Fibroblast of pulmonary artery (primary cell): ENCODE results near the gene HMX1.

Source experiments
- DNase-seq: peaks from one replicate; pipeline ENCODE4 v3.0.0-alpha.2; 2010; ENCODE audit warnings: low read depth
- H3K4me3 ChIP-seq: replicated peaks from 2 replicates; pipeline ENCODE4 v1.5.1; 2011; ENCODE audit warnings: low read depth, mild to moderate bottlenecking, control low read depth, low read length, moderate library complexity
- TF ChIP-seq, protein P1 (sequence below): IDR thresholded peaks from 2 replicates; pipeline ENCODE4 v1.5.1; 2011; ENCODE audit warnings: mild to moderate bottlenecking, control low read depth, low read length, inconsistent platforms; ENCODE audit errors: missing control alignments

Gene HMX1

DNA sequence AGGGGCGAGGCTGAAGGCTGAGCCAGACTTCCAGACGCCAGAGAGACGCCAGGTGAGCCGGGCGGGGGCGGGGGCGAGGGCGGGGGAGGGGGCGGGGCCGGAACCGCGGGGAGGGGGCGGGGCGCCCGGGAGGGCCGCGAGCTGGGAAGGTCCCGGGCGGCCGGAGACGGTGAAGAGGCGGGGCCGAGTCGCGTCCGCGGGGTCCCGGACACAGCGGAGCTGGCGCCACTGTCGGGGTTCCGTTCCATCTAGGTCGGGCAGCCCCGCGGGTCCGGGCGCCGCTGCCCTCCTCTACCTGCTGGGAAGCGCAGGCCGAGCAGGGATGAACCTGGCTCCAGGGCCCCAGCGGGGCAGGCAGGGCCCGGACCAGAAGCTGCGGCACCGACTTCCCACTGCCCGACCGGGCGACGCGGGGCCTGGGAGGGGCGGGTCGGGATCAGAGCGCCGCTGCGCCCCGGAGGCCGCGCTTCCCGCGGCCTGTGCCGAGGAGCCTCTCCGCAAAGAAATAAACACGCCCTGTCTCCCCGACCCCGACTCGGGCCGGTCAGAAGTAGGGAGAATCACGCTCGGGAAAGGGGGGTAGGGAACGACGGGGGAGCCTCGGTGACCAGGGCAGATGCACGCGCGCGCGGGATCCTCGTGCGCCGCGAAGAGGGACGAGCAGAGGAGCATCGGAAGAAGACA lies 10.6 kb downstream of the HMX1 start:
- DNase-seq: no peak
- TF ChIP-seq, protein P1, sequence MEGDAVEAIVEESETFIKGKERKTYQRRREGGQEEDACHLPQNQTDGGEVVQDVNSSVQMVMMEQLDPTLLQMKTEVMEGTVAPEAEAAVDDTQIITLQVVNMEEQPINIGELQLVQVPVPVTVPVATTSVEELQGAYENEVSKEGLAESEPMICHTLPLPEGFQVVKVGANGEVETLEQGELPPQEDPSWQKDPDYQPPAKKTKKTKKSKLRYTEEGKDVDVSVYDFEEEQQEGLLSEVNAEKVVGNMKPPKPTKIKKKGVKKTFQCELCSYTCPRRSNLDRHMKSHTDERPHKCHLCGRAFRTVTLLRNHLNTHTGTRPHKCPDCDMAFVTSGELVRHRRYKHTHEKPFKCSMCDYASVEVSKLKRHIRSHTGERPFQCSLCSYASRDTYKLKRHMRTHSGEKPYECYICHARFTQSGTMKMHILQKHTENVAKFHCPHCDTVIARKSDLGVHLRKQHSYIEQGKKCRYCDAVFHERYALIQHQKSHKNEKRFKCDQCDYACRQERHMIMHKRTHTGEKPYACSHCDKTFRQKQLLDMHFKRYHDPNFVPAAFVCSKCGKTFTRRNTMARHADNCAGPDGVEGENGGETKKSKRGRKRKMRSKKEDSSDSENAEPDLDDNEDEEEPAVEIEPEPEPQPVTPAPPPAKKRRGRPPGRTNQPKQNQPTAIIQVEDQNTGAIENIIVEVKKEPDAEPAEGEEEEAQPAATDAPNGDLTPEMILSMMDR: no peak
- H3K4me3 ChIP-seq: no peak overlapping the region

DNA sequence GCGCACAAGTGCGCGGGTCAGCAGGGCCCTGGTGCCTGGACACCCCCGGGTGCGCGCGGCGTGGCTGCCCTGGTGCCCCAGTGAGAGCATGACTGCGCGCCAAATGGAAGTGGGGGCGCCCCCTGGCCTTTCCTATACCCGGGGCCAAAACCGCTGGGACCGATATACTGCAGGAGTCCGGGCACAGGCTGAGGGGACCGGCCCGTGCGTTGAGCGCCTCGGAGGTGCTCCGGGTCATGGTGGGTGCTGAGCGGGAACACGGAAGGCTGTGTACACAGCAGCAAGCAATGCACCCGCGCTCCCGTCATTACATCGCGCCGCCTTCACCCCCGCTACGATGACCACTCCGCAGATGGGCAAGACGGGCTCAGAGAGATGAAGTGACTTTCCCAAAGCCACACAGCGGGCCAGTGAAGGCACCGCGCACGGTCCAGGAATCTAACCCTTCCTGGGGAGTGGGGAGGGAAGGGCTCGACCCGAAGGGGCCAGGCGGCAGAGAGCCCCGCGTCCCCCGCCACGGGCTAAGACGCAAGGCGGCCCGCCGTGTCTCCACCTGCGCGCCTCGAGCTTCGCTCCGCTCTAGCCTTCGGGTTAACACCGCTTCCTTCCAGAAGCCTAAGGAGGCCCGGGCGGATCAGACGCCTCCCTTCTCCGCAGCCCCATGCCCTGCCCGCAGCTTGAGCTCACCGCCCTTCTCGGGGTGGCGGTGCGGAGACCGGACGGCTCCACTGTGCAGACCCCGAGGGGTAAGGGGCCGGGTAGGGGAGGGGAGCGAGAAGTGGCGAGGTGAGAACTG lies 11.3 kb downstream of the HMX1 start:
- no peak for DNase-seq
- TF ChIP-seq, protein P1: no peak
- no peak overlapping the region for H3K4me3 ChIP-seq

DNA sequence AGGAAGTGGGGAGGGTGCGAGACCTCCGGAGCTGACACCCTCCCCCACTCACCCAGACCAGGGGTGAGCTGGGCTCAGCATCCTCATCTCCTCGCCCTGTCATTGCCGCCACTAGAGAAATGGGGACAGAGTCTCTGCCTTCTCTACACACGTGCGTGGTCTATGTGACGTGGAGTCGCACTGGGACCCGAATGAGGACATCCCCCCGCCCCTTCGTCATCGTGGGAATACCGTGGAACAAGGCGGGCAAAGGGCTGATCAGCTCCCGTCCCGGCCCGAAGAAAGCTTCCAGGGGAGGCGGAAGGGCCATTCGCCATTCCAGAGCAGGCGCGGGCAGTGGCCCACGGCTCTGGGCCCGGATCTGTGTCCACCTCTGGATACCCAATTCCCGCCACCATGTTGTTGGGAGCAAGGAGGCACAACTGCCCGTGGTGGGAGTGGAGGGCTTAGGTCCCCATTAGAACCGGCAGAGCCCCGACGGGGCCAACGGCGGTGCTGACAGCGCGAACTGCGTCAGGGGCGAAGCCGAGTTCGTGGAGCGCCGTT lies 12.0 kb downstream of the HMX1 start:
- TF ChIP-seq, protein P1: no peak
- DNase-seq: no peak
- H3K4me3 ChIP-seq: no peak overlapping the region

DNA sequence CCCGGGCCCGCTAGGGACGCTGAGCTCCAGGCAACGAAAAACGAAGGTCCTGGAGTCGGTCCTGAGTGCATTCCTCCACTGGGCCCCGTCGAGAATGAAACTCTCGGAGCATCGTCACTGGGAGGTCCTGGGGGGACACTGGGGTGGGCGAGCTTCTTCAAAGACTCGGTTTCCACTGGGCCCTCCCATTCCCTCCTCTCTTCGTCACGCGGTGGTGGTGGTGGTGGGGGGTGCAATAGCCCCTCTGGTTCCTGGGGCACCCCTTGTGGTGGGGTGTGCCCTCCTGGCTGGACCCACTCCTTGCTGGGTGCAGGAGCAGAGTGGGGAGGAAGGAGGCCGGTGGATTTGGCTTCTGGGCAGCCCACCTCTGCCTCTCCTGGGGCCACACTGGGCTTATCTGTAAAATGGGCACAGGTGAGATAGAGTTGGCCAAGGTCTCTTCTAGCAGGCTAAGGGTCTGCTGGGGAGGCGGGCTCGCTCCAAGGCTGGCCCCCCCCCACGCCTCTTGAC lies 12.9 kb downstream of the HMX1 start:
- H3K4me3 ChIP-seq: no peak overlapping the region
- TF ChIP-seq, protein P1: no peak
- DNase-seq: no peak

DNA sequence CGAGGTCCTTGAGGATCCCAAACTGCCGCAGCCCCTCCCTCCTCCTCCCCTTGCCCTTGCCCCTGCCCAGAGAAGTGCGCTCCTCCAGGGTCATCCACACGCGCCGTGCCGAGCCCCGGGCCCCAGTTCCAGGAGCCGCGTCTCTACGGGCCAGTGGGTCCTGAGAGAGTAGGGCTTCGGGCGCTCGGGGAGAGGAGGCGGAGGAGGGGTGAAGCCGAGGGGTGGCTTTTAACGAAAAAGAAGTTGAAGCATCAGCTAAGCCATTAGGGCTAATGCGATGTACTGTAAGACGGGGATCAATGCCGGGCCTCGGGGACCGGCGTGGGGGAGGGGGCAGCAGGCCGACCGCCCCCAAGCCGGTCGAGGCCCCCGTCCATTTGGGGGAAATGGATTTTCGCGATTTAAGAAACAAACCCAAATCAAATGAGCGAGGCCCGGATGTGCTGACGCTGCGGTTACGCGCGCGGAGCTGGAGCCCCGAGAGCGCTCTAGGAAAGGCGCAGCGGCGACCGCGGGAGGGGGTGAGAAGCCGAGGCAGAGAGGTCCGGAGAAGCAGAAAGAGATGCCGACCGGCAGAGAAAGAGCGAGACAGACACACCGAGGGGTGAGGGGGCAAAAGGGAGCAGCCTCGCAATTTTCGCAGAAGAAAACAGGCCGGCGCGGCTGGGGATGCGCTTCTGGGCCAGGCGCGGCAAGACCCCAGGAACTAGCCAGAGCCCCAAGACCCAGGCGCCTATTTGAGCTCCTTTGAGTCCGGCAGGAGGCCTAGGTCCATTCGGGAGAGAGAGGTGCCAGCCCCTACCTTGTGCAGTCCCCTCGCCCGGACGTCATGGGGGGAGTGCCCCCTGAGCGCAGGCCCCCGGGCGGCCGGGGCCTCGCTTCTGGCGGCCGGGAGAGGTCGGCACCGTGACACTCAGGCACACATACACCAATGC lies 13.6 kb downstream of the HMX1 start:
- DNase-seq: no peak
- no peak overlapping the region for H3K4me3 ChIP-seq
- TF ChIP-seq, protein P1: no peak

DNA sequence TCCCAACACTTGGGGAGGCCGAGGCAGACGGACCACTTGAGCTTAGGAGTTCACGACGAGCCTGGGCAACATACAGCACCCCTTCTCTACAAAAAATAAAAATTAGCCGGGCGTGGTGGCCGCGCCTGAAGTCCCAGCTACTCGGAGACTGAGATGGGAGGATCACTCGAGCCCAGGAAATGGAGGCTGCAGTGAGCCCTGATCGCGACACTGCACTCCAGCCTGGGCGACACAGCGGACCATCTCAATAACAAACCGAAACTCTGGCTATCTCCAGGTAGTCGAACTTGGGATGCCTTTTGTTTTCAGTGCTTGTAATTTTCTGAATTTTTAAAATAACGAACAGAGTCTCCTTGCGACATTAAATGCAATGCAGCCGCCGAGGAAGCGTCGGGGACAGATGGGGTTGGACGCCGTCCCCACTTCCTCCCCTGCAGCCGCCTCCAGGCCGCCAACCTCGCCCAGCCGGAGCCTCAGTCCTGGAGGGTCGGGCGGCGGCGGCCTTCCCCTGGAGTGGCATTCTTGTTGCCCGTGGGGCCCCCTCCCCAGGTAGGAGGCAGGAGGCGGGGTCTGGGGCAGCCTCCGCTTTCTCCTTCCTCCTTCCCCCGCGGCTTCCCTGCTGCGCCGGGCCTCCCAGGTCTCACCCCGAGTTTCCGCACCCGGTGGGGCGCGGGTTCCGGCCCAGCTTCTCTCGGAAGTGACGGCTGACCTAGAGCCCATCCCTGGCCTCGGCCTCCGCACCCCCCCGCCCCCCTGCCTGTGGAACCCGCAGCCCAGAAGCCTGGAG lies 14.6 kb downstream of the HMX1 start:
- no peak for DNase-seq
- TF ChIP-seq, protein P1: no peak
- H3K4me3 ChIP-seq: no peak overlapping the region
